GM10266 (cell line): Measurements from ENCODE around the gene EBF3.

Experiments used
- DNase-seq: peaks from one replicate; pipeline ENCODE4 v3.0.0; 2012; ENCODE audit errors: extremely low spot score
- CTCF ChIP-seq: IDR thresholded peaks from 2 replicates; pipeline ENCODE4 v1.5.1; 2012; ENCODE audit warnings: mild to moderate bottlenecking, low read depth; ENCODE audit not compliant: control insufficient read depth, insufficient read depth; ENCODE audit errors: missing control alignments

Gene EBF3

GRCh38 chr10:129909080-129909479 is 55.0 kb downstream of the EBF3 start:
- DNase-seq = no peak
- no peak for TF ChIP-seq CTCF

- no peak for TF ChIP-seq CTCF
- no peak for DNase-seq
These were observed 55.7 kb downstream of the EBF3 start for GRCh38 chr10:129908406-129908805.

DNA sequence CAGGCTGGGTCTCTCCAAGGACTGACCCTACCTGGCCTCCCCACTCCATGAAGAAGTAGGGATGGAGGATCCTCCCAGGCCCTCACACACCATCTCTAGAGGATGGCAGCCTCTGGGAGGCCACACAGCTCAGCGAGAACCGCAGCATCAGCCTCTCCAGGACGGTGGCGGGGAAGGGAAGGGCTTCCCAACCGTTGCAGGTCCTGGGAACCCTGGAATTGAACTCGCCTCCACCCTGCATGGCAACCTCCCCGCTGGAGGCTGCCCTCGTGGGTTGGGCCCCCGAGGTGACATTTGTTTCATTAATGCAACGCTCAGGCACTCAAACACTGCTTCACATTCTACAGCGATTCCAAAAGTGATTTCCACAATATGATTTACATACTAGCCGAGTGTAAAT is 58.5 kb downstream of the EBF3 start:
- no peak for DNase-seq

GRCh38 chr10:129904323-129904722 is 59.8 kb downstream of the EBF3 start:
- DNase-seq = no peak
- TF ChIP-seq CTCF = no peak

More for the DNA sequence above, 58.5 kb downstream of the EBF3 start:
- no peak for TF ChIP-seq CTCF

- no peak for TF ChIP-seq CTCF
- DNase-seq = no peak
These were observed 62.6 kb downstream of the EBF3 start for GRCh38 chr10:129901389-129902006.

DNA sequence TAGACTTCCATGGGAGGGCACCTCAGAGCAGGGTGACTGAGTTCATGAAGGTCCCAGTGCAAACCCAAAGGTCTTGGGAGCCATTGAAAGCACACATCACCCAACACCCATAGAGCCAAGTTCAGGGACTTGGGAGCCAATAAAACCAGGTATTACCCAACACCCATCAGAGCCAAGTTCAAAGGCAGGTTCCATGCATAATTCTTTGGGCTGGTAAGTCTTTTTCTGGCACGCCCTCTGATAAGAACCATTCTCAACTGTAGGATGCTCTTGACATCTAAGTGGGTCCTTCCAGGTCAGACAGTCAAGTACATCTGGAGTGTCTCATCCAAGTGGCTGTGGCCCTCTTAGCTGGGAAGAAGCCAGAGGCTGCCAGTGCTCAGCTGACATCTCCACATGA is 63.2 kb downstream of the EBF3 start:
- TF ChIP-seq CTCF = no peak
- DNase-seq = no peak

GRCh38 chr10:129899276-129900130 is 64.6 kb downstream of the EBF3 start:
- no peak for TF ChIP-seq CTCF
- no peak for DNase-seq
